HG02884 (cell line): ENCODE measurements around the gene STRBP.

ENCODE experiments used
- ATAC-seq: cut with Tn5 transposase; IDR thresholded peaks from one replicate; pipeline ENCODE4 v1.9.1; 2021; ENCODE audit warnings: mild to moderate bottlenecking, moderate library complexity; ENCODE audit not compliant: unreplicated experiment

Gene STRBP

GRCh38 chr9:123135430-123135829, 133.0 kb downstream of the STRBP start:
- no peak for ATAC-seq

GRCh38 chr9:123132696-123133095, 135.7 kb downstream of the STRBP start:
- ATAC-seq = no peak

- ATAC-seq = no peak
Observed at GRCh38 chr9:123131993-123132392, 136.4 kb downstream of the STRBP start.

GRCh38 chr9:123131258-123131657, 137.1 kb downstream of the STRBP start:
- ATAC-seq = no peak

DNA sequence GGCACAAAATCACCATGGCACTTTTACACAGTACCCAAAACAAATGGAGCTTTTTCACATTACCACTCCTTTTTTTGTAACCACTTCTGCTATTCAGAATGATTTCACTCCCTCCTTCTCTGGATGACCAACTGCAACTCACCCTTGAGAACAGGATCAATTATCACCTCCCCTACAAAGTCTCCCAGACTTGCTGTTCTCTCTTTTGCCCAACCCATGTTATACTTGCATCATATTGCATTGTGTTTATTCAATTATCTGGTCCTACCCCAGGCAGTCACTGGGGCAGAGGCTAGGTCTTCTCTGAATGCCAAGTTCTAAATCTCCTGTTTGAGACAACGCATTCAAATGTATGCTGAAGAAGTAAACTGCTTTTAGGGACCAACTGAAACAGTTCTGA, 139.0 kb downstream of the STRBP start:
- no peak for ATAC-seq

DNA sequence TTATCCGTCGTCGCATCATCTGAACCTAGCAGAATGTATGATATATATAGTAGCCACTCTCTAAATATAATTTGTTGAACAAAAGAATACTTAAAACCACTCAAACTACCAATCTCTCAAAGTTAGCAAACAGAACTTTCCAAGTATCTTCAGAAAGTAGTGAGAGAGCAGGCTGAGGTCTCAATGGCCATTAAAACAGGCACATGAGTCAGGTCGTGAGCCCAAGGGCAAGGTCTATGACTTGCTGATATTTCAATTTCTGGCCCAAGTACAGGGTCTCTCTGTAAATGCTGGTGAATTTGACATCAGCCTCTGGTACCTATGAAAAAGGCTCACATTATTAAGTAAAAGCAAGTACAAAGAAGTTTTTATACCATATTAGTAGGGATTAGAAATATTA, 139.8 kb downstream of the STRBP start:
- ATAC-seq = no peak

DNA sequence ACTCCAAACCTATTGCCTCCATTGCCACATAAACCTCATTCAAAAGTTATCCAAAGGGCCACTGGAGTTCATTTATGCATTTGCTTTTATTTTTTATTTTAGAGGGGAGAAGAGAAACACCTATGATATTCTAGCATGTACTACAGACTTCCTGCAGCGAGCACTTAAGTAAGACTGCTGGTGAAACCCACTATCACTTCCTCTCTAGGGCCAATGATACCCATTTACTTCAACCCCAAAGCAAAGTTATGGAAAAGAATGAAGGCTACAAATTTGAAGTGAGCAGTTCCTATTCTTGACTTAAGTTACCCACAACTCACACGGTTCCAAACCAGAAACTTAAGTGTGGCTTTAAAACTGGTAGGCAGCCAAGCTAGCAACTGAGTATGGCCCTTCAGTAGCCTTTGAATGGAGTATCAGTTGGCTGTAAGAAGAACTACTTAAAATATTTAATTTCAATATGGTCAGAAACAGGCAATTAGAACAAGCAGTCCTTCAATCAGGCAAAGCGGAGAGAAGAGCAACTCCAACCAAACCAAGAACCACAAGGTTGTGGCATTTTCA, 140.8 kb downstream of the STRBP start:
- no peak for ATAC-seq

DNA sequence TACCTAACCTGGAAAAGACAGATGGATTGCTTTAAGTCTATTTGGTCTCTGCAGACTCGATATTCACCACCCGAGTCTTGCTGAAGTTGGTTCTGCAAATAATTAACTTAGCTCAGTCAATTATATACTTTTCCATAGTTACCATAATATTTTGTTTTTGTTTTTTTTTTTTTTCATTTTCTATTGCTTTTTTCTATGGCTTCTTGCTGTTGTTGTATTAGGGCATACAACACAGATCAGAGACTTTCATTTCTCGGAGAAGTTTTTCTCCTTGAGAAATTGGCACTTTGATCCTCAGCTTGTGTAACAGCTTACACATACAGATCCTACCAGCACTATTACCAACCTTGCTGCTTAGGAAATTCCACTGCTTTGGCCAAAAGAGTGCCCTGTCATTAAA, 146.9 kb downstream of the STRBP start:
- ATAC-seq = no peak

- ATAC-seq = no peak
Observed at GRCh38 chr9:123120953-123121352, 147.4 kb downstream of the STRBP start.

DNA sequence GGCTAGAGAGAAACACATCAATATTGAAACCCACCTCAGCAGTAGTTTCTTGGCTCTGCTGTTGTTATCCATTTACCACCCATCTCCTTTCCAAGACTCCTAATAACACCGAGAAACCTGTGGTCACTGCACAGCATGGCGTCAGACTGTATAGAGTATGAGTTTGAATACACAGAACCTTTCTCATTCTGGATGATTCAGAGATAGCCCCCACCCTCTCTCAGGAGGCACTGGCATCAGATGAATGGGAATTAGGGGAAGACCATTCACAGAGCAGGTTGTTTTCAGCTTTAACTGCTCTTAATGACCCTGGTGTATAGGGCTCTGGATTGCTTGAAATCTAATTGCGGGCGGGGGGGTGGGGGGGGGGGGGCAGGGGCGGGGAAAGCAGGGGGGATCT, 148.3 kb downstream of the STRBP start:
- ATAC-seq = no peak

DNA sequence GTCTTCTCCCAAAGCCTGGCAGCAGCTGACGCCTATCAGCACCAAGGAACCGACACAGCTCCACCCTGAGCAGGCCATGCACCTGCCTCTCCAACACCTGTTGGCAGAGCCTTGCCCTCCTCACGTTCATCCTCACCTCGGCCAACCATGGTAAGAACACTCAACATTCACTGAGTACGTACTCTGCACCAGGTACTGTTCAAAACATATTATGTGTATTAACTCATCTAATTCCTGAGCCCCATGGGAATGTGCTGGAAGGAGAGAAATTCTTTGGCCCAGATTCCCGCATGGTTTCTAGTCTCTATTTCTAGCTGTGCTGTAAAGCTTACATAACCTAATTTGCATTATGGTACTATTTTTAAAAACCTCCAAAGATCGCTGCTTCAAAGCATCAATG, 148.8 kb downstream of the STRBP start:
- ATAC-seq = no peak

DNA sequence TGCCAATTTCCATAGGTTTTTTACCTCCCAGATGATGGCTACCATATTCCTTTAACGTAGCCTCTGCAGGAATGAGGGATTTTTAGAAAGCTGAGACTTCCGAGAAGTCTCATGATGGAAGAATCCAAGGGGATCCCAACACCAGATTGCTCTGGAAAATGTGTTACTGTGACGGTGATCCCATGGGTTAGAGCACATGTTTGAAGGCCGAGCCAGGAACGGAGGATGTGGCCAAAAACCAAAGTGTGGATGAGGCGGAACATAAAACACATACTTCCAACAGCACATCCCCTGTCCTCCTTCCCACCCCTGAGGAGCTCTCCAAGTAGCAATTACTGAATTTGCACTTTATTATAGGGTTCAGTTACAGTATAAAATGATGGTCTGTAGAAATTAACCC, 152.3 kb downstream of the STRBP start:
- no peak for ATAC-seq

DNA sequence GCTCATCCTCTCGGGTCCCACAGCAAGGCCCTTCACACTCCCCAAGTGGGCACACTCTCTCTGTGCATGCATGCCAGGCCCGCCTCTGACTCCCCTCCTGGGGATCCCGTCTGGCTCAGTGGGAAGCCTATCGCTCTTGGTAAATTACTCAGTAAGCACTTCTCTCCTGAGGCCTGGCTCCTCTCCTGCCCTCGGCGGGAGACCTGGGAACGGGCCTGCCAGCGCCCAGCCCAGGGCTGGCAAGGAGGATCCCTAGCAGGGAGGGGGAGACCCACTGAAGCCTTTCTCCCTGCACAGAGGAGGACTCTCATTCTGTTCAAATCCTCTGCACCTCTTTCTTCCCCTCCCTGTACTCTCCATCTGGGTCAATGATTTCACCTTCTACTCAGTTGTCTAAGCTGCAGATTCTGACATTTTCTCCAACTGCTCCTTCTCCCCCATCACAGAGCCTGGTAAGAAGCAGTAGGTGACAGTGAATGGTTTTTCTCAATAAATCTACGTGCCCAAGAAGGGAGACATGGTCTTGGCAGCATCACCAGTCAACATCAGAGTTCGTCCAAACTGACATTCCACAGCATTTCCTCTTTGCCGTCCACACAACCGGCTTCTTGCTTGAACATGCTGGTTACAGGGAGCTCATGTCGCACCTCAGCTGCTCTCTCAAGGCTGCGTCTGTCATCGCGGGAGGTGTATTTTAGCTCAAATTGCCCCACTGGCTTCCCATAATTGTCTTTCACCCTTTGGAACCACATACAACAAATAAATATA, 153.1 kb downstream of the STRBP start:
- ATAC-seq = no peak

DNA sequence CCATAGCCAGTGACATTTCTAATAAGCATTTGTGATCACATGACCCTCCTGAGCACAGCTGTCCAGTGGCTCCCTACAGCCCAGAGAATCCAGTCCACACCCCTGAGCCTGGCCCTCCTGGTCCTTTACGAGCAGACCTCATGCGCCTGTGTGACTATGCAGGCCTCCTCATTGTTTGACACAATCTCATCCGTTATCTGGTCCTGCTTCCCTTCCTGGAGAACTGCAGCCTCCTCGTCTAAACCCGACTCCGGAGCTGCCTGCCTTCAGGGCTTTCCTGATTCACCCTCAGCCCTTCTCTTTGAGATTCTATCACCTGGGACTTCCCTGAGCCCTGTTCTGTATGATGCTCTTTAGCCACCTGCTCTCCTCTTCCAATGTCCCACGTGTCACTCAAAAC, 155.2 kb downstream of the STRBP start:
- no peak for ATAC-seq

DNA sequence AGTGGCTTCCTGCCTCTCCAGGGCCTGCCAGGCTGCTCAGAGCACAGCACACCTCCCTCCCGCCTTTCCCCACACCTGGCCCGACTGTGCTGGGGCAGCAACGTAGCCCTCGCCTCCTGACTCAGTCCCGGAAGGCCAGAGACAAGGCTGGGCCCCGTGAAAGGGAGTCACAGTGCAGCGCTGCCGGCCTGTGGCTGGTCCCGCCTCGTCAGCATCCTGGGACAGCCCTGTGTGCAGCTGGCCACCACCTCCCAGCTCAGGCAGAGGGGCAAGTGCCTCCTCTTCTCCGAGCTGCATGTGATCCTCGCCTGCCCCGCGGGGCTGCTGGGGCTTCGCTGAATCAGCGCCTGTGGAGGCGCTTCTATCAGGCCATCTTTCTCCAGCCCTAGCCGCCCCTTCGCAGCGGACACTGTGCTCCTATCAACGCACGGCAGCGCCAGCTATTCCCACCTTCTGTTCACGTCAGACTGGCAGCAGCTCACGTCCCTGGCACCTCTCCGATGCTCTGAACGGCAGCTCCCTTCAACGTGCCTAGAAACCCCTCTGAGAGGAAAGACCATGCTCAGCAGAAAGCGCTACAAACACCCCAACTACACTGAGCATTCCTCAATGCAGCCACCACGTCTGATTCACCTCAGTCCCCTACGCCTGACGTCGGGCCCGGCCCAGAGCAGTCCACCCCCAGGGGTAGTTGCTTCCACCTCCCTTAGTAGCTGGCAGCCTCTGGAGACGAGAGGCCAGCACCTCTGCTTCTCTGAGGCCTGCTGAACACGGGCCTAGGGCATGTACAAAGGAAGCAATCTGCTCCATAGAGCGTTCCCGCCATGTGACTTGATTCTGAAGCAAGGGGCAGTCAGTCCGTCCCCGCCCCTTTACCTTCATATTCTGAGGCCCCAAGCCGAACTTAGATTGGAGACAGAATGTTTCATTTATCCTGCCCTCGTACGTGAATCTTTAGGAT, 156.1 kb downstream of the STRBP start:
- ATAC-seq = no peak

DNA sequence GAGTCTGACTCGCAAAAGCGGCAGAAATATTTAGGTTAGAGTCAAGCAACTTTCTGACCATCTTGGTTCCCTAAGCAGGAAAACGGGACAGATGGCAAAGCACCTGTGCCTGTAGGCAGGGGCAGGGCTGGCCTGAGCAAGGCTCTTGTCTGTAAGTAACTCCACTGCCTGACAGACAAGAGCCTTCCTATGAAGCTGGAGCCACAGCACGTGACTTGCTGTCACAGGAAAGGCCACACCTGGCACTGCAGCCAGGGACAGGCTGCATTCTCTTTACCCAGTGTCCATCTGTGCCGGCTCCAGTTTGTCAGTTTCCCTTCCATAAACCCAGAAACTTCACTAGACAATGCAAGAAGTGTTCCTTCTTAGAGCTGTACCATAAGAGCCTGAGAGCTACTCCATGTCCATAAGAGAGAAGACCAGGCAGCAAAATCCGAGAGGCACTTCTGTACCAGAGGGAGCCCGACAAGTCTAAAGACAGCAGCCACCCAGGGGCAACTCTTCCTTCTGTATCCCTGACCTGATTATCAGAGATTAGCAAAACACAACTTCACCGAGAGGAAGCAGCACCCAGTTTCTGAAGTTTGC, 156.9 kb downstream of the STRBP start:
- ATAC-seq = no peak

DNA sequence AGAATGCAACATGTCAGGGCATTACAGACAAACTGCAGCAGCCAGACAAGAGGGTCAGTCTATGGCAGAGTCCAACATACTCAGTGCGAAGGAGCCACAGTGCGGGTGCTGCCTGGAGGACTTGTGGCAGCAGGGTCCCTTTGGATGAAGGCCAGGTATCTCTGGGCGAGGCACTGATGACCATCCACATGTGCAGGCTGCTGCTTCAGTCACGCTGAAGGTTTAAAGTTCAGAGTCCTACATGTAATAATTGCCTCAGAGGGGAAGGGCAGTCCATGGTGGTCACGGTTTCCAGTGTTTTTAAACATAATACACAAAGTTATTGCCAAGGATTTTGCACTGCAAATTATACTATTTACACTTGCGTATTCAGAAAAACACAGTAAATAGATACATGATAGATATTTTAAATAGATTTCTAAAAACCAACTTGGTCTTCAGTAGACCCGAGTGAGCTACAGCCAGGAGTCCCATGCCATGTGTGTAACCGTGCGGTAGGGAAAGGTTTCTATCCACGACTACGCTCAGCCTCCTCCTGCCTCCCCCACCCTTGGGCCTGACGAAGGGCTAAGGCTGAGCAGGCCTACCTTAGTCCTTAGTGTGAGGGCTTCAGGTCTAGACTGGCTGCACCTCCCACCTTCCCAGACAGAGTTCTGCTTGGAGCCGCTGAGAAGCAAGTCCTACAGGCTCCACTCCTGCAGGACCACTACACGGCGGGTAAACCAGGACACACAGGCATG, 158.7 kb downstream of the STRBP start:
- ATAC-seq = no peak

GRCh38 chr9:123108976-123109375, 159.4 kb downstream of the STRBP start:
- ATAC-seq = no peak

- no peak for ATAC-seq
Observed at GRCh38 chr9:123107639-123108285, 160.6 kb downstream of the STRBP start.

- ATAC-seq = no peak
Observed at GRCh38 chr9:123105490-123105889, 162.9 kb downstream of the STRBP start.
